Activated CD4-positive, alpha-beta T cell treated with anti-CD3 and anti-CD28 coated beads, Interleukin-2, amount 50 U/mL, for 4 hours (primary cell): Measurements from ENCODE around the gene ZNF816.
A peak's percentile ranks its signal among the peaks of the same experiment; 100 is the strongest.
"Not testable (repeated sequence)": the region's sequence is repeated elsewhere in the genome, so short reads cannot be mapped to it uniquely, and the experiment has no call there.

Source experiments
- DNase-seq, 2 experiments: peaks; one replicate each; pipeline ENCODE4 v3.0.0-alpha.2; 2020

The ZNF816 gene

DNA sequence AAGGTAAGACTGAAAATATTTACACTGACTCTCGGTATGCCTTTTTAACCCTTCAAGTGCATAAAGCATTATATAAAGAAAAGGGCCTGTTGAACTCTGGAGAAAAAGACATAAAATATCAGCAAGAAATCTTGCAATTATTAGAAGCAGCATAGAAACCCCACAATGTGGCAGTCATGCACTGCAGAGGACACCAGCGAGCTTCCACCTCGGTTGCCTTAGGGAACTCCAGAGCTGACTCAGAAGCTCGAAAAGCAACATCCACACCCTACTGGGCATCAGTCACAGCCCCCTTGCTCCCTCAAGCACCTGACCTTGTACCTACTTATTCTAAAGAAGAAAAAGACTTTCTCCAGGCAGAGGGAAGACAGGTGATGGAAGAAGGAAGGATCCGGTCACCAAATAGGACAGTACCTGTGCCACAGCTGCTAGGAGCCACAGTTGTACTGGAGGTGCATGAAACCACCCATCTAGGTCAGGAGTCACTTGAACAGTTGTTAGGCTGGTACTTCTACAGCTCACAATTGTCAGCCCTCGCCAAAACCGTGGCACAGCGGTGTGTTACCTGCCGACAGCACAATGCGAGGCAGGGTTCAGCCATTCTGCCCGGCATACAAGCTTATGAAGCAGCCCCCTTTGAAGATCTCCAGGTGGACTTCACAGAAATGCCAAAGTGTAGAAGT is 2.9 kb downstream of the ZNF816 start:
- no peak for DNase-seq

DNA sequence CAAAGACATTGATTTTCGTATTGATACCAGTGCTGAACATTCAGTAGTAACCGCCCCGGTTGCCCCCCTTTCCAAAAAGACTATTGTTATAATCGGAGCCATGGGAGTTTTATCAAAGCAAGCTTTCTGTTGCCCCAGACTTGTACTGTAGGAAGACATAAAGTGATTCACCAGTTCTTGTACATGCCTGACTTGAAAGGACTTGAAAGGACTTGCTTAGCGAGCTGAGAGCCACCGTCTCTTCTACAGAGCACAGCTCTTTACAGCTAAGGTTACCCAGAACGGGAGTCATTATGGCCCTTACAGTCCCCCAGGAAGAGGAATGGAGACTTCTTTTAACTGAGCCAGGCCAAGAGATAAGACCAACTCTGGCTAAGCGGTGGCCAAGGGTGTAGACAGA is 5.1 kb downstream of the ZNF816 start:
- no peak for DNase-seq

DNA sequence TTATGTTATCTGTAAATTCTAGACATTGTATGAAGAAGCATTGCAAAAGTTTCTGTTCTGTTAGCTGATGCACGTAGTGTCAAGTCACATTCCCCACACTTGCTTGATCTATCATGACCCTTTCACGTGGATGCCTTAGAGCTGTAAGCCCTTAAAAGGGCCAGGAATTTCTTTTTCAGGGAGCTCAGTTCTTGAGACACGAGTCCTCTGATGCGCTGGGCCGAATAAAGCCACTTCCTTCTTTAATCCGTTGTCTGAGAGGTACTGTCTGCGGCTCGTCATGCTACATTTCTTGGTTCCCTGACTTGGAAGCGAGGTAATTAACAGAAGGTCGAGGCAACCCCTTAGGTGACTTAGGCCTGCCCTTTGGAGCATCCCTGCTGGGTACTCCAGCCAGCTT is 5.8 kb downstream of the ZNF816 start:
- DNase-seq: no peak

DNA sequence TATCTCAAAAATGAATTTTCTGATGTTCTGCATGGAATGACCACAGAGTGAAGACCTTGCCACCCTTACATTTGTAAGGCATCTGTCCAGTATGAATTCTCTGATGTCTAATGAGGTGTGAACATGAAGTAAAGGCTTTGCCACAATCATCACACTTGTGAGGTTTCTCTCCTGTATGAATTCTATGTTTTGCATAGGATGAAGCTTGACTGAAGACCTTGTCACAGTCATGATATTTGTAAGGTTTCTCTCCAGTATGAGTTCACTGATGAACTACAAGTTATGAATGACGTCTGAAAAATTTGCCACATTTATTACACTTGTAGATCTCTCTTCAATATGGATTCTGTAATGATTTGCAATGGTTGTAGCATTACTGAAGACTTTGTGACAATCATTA is 13.3 kb downstream of the ZNF816 start:
- no peak for DNase-seq

DNA sequence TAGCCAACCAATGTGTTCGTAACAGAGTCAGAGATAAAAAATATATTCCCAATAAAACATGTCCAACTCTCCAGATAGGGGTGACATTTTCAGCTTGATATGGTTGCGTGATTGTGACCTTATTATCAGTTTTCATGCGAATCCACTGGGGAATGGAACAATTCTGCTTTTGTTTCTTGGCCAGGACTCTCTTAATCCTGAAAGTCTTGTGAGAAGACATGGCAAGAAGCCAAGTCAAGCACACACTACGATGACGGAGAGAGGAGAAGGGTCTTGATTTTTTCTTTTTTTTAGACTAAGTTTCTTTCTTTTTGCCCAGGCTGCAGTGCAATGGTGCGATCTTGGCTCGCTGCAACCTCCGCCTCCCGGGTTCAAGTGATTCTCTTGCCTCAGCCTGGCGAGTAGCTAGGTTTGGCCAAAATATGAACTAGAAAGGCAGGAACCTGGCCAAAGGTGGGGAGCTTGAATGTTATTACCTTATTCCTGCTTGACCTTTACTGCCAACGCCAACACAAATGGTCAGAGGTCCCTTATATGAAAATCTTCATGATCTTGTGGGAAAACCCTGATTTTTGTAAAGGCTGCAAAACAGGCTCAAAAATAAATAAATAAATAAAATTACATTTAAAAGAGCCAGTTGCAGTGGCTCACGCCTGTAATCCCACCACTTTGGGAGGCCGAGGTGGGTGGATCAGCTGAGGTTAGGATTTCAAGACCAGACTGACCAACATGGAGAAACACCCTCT is 14.5 kb downstream of the ZNF816 start:
- DNase-seq: no peak

DNA sequence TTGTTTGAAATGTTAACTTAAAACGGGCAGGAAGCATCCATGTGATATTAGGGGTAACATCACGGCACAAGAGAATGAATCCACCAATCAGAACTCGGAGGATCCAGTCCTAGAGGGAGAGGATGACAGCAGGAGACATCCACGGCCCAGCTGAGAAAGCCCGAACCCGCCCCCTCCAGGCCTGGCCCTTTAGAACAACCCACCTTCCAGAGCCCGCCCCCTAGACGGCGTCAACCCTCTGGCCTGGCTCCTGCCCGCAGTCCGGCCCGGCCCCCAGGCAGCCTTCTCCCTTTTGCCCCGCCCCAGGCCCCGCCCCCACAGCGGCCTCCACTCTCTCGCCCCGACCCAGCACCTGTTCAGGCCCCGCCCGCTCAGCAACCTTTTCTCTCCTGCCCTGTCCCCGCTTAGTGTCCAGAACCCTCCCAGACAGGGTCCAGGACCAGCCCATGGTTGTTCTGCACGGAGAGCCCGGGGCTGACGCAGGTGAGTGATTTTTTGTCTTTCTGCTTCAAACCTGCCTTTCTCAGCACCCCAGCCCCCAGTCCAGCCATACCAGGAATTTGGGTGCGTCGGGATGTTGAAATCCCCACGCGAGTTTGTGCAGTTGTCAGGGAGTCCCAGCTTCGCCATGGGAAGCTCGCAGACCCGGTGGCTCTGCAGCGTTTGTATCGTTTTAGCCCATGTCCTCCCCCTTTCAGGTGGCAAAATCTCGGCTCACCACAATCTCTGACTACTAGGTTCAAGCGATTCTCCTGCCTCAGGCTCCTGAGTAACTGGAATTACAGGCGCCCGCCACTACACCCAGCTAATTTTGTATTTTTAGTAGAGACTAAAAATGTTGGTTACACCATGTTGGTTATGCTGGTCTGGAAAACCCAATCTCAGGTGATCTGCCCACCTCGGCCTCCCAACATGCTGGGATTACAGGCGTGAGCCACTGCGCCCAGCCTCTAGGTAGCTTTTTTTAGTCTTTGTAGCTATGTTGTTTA is 16.1 kb downstream of the ZNF816 start:
- DNase-seq: no peak

DNA sequence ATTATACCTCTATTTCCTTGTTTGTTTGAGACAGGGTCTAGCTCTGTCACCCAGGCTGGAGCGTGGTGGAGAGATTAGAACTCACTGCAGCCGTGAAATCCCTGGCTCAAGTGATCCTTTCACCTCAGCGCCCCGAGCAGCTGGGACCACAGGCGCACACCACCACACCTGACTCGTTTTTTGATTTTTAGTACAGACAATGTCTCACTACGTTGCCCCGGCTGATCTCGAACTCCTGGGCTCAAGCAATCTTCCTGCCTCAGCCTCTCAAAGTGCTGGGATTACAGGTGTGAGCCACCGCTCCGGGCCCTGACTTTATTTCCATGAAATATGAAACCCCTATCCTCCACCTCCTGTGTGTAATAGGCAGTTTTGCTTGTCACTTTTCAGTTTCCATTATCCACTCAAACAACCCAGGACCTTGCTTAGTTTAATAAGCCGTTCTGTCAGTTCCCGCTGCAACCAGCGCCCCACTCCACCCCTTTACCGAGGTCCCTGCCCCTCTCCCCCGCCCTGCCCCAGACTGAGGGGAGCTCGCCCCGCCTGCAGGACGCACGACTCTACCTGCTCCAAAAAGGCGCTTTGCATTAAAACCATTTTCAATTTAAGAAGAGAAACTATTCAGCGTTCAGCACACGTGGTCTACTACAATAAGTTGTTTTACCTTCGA is 16.9 kb downstream of the ZNF816 start:
- no peak for DNase-seq

DNA sequence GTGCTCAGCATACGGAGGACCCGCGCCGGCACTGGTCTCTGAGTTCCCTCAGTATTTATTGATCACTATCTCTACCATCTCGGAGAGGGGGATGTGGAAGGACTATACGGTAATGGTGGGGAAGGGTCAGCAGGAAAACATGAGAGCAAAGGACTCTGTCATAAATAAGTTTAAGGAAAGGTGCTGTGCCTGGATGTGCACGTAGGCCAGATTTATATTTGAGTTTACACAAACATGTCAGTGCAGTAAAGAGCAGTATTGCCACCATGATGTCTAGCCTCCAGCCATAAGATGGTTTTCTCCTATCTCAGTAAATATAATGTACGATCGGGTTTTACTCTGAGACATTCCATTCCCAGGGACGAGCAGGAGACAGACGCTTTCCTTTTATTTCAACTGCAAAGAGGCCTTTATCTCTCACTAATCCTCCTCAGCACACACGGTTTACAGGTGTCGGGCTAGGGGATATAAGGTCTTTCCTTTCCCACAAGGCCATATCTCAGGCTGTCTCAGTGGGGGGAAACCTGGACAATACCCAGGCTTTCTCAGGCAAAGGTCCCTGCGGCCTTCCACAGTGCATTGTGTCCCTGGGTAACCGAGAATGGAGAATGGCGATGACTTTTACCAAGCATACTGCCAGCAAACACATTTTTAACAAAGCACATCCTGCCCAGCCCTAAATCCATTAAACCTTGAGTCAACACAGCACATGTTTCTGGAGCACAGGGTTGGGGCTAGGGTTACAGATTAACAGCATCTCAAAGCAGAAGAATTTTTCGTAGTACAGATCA is 17.8 kb downstream of the ZNF816 start:
- DNase-seq: not testable (repeated sequence)

DNA sequence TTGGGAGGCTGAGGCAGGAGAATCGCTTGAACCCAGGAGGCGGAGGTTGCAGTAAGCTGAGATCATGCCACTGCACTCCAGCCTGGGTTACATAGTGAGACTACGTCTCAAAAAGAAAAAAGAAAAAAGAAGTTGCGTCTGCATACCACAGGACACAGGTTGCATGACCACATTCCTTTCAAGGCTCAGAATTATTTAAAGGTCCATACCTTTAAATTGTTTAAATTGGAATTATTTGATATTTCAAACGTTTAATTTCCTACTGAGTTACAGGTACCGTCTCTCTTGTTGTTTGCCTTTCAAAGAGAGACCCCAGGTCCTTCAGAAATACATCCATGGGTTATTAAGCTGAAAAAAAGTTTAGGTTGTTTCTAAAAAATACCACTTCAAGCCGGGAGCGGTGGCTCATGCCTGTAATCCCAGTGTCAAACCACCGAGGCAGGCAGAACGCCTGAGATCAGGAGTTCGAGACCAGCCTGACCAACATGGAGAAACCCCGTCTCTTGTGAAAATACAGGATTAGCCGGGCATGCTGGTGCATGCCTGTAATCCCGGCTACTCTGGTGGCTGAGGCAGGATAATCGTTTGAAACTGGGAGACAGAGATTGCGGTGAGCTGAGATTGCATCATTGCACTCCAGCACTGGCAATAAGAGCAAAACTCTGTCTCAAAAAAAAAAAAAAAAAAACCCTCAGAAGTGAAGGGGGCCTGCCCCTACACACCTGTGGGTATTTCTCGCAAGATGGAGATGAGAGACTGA is 18.6 kb downstream of the ZNF816 start:
- no peak for DNase-seq

DNA sequence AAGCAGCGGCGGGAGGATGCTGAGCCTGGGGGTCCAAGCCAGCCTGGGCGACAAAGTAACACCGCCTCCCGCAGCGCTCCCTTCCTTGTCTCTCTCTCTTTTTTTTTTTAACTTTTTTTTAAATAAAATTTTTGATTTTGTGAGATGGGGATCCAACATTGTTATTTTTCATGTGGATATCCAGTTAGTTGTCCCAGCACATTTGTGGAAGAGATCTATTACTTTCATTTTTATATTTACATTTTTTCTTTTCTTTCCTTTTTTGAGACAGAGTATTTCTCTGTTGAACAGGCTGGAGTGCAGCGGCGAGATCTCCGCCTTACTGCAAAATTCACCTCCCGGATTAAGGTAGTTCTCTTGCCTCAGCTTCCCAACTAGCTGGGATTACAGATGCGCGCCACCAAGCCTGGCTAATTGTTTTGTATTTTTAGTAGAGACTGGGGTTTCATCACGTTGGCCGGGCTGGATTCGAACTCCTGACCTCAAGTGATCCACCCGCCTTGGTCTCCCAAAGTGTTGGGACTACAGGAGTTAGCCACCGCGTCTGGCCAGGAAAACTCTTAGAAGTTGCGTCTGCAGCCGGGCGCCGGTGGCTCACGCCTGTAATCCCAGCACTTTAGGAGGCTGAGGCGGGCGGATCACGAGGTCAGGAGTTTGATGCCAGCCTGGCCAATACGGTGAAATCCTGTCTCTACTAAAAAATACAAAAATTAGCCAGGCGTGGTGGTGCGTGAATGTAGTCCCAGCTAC is 19.4 kb downstream of the ZNF816 start:
- DNase-seq: no peak

DNA sequence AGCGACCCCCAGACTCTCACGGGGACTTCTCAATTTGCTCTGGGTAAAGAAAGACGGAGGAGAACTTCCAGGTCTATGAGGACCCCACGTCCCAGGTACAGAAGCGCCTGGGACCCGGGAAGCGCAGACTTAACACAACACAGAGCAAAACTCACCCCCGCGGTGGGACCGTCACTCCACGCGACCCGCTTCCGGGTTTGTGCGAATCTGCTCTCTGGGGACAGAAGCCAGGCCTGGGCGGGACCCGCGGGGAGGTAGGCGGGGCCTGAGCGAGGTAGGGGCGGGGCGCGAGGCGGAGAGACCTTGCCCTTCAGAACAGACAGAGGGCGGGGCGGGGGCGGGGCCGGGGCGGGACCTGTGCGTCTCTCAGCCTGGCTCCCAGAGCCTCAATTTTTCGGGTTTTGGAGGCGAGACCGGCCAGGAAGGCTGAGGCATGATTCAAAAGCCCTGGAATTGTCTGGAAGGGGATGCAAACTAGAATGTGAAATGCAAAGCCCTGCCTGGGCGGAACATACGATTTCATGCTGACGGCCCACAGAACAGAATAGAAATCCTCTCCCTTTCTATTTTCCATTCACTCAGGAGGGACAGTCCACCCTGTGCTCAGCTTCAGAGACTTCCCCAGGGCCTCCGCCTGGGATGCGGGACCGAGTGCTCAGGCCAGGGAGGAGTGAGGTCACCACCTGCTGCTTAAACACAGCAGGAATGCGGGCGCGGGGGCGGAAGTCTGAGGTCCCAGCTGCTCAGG is 20.1 kb downstream of the ZNF816 start:
- peak; percentile 92 for DNase-seq

DNA sequence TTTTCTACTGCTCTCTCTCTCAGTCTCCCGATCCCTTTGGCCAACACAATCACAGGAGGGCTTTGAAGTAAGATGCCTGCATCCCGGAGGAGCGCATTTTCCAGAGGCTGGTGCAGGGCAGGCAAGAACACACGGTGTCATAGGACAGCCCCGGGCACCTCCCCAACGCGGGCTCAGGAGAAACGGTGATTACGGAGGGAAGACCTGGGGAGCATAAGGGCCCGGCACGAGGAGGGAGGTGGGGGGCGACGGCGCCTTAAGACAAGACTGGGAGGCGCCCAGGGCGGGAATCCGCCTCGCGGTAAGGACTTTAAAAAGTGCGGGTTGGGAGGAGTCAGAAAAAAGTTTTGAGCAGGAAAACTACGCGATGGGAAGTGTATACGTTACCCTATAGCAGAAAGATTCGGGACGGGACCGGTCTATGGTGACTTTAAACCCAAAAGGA is 20.7 kb downstream of the ZNF816 start:
- DNase-seq: peak; percentile 2 to 3

DNA sequence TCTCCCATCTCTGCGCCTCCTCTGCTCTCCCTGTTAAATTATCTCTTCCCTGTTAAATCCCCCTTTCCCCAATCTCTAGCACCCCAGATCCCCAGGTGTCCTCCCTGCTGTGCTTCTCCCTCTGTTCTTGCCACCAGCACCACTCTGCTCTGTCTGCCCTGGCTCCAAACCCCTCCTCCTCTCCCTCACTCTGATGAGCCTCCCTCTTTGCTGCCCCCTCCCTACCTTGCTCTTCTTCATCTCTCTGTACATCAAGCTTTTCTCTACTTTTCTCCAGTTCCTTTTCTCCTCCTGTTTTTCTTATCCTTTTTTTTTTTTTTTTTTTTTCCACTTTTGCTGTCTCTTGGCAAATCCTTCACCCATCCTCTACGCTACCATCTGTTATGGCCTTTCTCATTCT is 21.2 kb downstream of the ZNF816 start:
- not testable (repeated sequence) for DNase-seq

DNA sequence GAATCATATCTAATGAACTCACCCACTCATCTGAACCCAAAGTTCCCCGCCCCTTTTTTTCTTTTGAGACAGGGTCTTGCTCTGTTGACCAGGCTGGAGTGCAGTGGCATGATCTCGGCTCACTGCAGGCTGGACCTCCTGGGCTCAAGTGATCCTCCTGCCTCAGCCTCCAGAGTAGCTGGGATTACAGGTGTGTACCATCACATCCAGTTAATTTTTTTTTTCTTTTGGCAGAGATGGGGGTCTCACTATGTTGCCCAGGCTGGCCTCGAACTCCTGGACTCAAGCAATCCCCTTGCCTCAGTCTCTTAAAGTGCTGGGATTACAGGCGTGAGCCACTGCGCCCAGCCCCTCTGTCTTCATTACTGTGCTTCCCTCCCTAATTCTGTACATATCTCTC is 21.8 kb downstream of the ZNF816 start:
- not testable (repeated sequence) for DNase-seq

DNA sequence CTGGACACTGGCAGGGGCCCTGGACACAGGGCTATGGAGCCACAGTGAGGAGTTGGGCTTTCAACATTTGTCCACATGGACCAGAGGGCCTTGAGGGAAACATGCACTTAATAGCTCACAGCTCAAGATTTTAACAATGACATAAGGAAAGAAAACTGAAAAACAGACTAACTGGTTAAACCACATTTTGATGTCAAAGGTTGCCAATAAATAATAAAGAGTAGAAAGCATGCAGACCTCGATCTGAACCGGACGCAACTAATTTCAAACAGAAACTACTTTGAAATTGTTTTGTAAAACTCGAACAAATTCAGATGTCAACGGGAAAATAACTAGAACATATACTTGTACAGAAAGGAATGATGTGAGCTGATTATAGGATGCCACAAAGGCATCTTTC is 23.9 kb downstream of the ZNF816 start:
- DNase-seq: no peak

DNA sequence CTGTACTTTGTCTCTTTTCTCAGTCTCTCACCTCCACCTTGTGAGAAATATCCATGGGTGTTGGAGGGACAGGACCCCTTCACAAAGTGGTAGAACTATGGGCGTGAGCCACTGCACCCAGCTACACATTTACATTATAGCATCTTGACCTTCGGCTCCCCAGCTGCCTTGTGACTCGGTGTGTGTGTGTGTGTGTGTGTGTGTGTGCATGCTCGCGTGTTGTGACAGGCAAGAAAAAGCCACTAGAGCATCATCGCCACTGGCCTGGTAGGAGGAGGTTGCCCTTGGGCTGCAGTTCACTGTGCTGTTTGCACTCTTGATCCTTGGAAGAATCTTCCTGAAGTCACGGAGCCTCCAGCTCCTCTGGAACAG is 25.7 kb downstream of the ZNF816 start:
- DNase-seq: no peak

DNA sequence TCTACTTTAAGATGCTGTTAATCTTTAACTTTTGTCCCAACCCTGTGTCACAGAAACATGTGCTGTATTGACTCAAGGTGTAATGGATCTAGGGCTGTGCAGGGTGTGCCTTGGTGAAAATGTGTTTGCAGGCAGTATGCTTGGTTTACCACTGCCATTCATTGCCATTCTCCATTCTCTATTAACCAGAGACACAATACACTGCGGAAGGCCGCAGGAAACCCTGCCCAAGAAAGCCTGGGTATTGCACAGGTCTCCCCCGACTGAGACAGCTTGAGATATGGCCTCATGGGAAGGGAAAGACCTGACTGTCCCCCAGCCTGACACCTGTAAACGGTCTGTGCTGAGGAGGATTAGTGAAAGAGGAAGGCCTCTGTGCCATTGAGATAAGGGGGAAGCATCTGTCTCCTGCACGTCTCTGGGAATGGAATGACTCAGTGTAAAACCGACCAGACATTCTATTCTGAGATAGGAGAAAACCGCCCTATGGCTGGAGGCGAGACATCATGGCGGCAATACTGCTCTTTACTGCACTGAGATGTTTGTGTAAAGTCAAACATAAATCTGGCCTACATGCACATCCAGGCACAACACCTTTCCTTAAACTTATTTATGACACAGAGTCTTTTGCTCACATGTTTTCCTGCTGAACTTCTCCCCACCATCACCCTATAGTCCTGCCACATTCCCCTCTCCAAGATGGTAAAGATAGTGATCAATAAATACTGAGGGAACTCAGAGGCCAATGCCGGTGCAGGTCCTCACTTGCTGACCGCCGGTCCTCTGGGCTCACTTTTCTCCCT is 26.3 kb downstream of the ZNF816 start:
- DNase-seq: no peak

DNA sequence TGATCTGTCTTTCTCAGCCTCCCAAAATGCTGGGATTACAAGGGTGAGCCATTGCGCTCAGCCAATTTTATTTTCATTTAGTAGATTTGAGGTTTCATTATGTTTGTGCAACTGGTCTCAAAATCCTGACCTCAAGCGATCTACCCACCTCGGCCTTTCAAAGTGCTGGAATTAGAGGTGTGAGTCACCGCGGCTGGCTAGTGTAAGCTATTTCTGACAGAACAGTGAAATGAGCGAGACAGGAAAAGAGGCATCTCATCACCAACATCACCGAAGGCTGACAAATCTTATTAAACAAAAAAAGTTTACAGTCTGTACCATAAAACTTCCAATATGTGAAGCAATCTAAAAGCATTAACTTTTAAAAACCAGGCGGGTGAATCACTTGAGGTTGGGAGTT is 27.2 kb downstream of the ZNF816 start:
- DNase-seq: no peak

DNA sequence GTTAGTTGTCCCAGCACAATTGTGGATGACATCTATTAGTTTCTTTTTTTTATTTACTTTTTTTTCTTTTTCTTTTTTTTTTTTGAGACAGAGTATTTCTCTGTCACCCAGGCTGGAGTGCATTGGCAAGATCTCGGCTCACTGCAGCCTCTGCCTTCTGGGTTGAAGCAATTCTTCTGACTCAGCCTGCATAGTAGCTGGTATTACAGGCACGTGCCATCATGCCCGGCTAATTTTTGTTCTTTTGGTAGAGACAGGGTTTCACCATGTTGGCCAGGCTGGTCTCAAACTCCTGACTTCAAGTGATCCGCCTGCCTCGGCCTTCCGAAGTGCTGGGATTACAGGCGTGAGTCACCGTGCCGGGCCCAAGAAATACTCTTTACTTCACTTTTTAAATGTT is 38.0 kb downstream of the ZNF816 start:
- DNase-seq: not testable (repeated sequence)
